Small intestine (tissue), 7 donors: Measurements from ENCODE around the gene HMCN1. TPM values are rescaled to one million over a fixed set of nuclear protein-coding genes. Genes with fewer than 3 reads are reported as not detected.

Experiments
- DNase-seq, 2 donors: peaks; one replicate each; pipeline versions ENCODE4 v3.0.0 to v3.0.0-alpha.2; 2013
- FAIRE-seq: peaks from 2 replicates; lab custom pipeline; 2012; peaks lifted over from hg19 to GRCh38; lab: Jason Lieb, UNC
- H3K27ac ChIP-seq, 3 donors: one replicate each; pipeline ENCODE4 v1.5.1; 2013; ENCODE audit warnings: low read length in 2 of 3, mild to moderate bottlenecking in 2 of 3, control low read depth in 1 of 3, inconsistent platforms in 1 of 3, low read depth in 1 of 3, moderate library complexity in 1 of 3
- H3K27me3 ChIP-seq, 3 donors: one replicate each; pipeline ENCODE4 v1.6.1; 2013; ENCODE audit warnings: low read length in 3 of 3, inconsistent platforms in 1 of 3; ENCODE audit not compliant: control insufficient read depth in 3 of 3, insufficient read depth in 3 of 3
- H3K36me3 ChIP-seq, 3 donors: one replicate each; pipeline ENCODE4 v1.6.1; 2013; ENCODE audit warnings: low read length in 3 of 3, inconsistent platforms in 1 of 3, low read depth in 1 of 3, mild to moderate bottlenecking in 1 of 3, moderate library complexity in 1 of 3; ENCODE audit not compliant: control insufficient read depth in 3 of 3, insufficient read depth in 2 of 3
- H3K4me1 ChIP-seq, 3 donors: one replicate each; pipeline ENCODE4 v1.6.1; 2013; ENCODE audit warnings: low read length in 2 of 3, inconsistent platforms in 1 of 3, low read depth in 1 of 3, mild to moderate bottlenecking in 1 of 3, moderate library complexity in 1 of 3; ENCODE audit not compliant: control insufficient read depth in 3 of 3, insufficient read depth in 2 of 3
- H3K4me3 ChIP-seq, 3 donors: one replicate each; pipeline ENCODE4 v1.5.1; 2013; ENCODE audit warnings: low read length in 3 of 3, control low read depth in 1 of 3, inconsistent platforms in 1 of 3, low read depth in 1 of 3, mild to moderate bottlenecking in 1 of 3, moderate library complexity in 1 of 3
- H3K9me3 ChIP-seq, 2 donors: one replicate each; pipeline ENCODE4 v1.6.1; 2013; ENCODE audit warnings: low read depth in 1 of 2, low read length in 1 of 2; ENCODE audit not compliant: control insufficient read depth in 2 of 2, insufficient read depth in 1 of 2
- WGBS, 3 donors: extraction: QIAGEN DNeasy Blood & Tissue Kit; methylation state at CpG; one replicate each; pipeline ENCODE4 v1.1.7; 2013; 5-methylcytosine and 5-hydroxymethylcytosine counted together
- polyA plus RNA-seq, 4 donors: library from polyadenylated mRNA; stranded (reverse) in 3 of 4; unstranded in 1 of 4; fragments of 200-250 nt in 3 of 4; fragments of 120-200 nt in 1 of 4; gene quantifications; one replicate each; pipeline versions ENCODE4 v1.2.1 to v1.2.3, GENCODE V29; 2013
- donor health status: healthy with polysubstance abuse.
- donor health status: control.
- donor health status: control.
- donor health status: Bipolar disorder and iron deficiency.
- donor health status: healthy.

HMCN1 gene
- polyA plus RNA-seq, 4 donors = under 0.01 to 1.9 (median 0.62) TPM

DNA sequence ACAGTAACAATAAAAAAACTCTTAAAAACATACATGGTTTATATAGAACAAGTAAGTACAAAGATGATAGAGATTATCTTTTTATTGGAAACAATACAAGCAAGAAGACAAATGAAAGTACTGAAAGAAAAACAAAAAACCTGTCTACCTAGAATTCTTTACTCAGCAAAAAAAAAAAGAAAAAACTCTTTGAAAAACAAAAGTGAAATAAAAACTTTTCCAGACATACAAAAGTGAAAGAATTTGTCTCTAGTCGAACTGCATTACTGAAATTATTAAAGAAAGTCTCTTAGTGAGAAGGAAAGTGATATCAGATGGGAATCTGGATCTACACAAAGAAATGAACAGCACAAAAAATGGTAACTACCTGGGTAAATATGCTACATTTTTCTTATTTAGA is 2.7 kb upstream of the HMCN1 start:
- no peak for FAIRE-seq
- Histone ChIP-seq H3K27me3 (peaks cover 0 to 24% (median 0%) of the 10 kb centered on the region in 3 donors), H3K27ac (no peak overlapping the region), H3K4me3 (no peak overlapping the region), H3K36me3 (no peaks in the 10 kb centered on the region), H3K4me1 (peaks cover 0 to 6% (median 0%) of the 10 kb centered on the region in 3 donors), H3K9me3 (no peaks in the 10 kb centered on the region)
- no peak for DNase-seq
- WGBS, 3 donors = 24 to 49% (median 48%) methylated on average over 1 of the region's 1 CpG

DNA sequence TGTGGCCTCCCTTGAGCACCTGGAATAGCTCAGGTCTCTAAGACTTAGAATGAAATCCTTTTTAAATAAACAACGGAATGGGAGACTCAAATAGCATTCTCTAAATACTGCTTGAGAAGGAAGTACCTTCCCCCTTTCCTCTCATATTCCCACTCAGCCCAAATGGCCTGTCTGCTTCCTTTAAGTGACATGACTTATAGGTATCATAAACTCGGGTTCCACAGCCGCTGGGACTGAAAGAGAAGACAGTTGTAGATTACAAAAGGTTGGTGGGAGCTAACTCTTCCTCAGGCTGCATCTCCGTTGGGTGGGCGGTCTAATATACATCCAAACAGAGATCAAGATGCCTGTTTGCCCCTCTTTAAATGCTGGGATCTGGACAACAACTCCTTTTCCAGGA is 1.2 kb upstream of the HMCN1 start:
- FAIRE-seq = no peak
- 59 to 77% (median 62%) methylated on average over 5 of the region's 5 CpGs for WGBS, 3 donors

DNA sequence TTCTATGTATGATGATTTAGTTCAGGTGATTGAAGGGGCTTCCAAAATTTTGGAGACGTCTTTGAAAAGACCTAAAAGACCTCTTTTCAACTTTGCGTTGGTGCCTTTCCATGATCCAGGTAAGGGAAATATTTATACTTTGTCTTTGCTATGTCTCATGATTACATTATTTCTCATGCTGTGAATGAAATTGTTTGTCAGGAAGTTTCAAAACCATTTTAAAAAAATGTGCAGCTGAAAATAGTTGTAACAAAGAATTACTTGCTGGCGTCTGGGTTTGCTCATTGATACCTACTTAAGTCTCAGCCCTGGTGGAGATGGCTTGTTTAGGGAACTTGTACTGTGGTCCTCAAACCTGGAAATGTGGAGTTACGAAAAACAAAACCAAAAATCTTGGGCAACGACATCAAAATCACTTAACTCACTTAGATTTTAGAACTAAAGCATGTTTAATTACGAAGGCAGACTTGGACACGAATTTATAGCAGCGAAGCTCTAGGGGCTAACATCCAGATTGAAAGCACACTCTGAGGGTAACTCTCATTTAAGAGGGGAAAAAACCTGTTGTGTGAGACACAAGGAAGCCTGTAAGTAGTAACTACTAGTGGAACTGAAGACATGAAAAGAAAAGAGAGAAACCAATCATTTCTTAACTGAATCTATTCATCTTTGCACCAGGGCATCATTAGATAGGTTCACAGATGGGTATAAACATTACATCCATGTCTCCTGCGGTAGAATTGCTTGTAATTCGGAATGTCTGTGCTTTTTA is 924 bp downstream of the HMCN1 start:
- DNase-seq = no peak
- peak overlapping the region in 1 of 3 donors; percentile 45 for H3K4me3 ChIP-seq
- no peak for FAIRE-seq
- peaks cover 0 to 28% (median 0%) of the 10 kb centered on the region in 3 donors for H3K27me3 ChIP-seq
- H3K27ac ChIP-seq = no peak overlapping the region
- no peaks in the 10 kb centered on the region for H3K36me3 ChIP-seq
- H3K9me3 ChIP-seq = no peaks in the 10 kb centered on the region
- 53 to 76% (median 70%) methylated on average over 10 of the region's 10 CpGs for WGBS, 3 donors
- peaks cover 0 to 6% (median 0%) of the 10 kb centered on the region in 3 donors for H3K4me1 ChIP-seq

More for the DNA sequence above, 1.2 kb upstream of the HMCN1 start:
- Histone ChIP-seq H3K27ac (no peak overlapping the region), H3K36me3 (no peaks in the 10 kb centered on the region), H3K4me1 (peaks cover 0 to 6% (median 0%) of the 10 kb centered on the region in 3 donors), H3K4me3 (no peak overlapping the region), H3K9me3 (no peaks in the 10 kb centered on the region), H3K27me3 (peaks cover 0 to 28% (median 0%) of the 10 kb centered on the region in 3 donors)
- DNase-seq = no peak

DNA sequence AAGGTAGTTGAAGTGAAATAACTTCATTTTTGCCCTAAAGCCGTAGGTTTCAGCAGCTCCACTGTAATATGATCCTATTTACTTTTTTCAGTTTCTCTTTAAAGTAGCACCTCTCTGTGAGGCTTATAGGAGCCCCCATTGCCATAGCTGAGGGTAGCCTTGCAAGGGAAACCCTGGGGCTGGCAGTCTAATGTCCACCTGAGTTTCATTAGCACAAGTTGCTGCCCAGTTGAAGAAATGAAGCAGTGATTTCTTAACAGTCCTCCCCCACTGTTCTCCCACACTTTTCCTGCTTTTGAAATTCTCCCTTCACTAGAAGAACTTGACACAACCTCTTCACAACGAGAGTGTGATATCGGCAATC is 1.5 kb downstream of the HMCN1 start:
- Histone ChIP-seq H3K9me3 (no peaks in the 10 kb centered on the region), H3K4me1 (peaks cover 0 to 6% (median 0%) of the 10 kb centered on the region in 3 donors), H3K27ac (no peak overlapping the region), H3K4me3 (no peak overlapping the region), H3K27me3 (peaks cover 0 to 28% (median 0%) of the 10 kb centered on the region in 3 donors), H3K36me3 (no peaks in the 10 kb centered on the region)
- FAIRE-seq (no peak), DNase-seq (no peak)
- 59 to 64% (median 62%) methylated on average over 3 of the region's 3 CpGs for WGBS, 3 donors

DNA sequence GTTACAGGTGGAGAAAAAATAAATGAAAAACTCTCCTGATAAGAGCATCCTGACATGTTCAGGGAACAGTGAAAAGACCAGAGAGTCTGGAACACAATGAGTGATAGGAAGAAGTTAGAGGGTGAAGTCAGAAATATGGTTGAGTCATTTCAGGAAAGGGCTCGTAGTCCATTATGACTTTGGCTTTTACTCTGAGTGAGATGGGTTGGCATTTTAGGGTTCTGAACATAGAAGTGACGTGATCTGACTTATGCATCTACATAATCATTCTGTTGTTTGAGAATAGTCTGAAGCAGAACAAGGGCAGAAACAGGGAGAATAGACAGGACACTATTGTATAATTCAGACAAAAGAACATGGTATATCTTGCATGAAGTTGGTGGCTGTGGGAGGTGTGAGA is 5.8 kb downstream of the HMCN1 start:
- H3K36me3 ChIP-seq = no peaks in the 10 kb centered on the region
- no peak overlapping the region for H3K4me3 ChIP-seq
- no peak for FAIRE-seq
- 68 to 88% (median 71%) methylated on average over 2 of the region's 2 CpGs for WGBS, 3 donors
- H3K27me3 ChIP-seq = peaks cover 0 to 13% (median 0%) of the 10 kb centered on the region in 3 donors
- no peaks in the 10 kb centered on the region for H3K4me1 ChIP-seq
- H3K9me3 ChIP-seq = no peaks in the 10 kb centered on the region
- no peak for DNase-seq
- no peak overlapping the region for H3K27ac ChIP-seq

DNA sequence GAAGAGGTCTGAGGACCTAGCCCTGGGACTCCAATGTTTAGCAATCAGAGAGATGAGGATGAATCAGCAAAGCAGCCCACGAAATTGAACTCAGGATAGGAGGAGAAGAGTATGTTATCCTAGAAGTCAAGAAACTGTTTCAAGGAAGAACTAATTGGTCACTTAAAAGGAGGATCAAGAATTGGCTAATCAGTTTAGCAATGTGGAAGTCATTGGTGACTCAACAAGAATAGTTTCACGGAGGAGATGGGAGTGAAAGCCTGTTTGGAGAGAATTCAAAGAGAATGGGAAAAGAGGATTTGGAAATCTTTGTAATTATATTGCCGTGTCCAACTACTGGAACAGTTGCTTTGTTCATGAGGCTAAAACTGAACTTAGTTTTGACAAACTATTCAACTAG is 7.4 kb downstream of the HMCN1 start:
- no peak for DNase-seq

DNA sequence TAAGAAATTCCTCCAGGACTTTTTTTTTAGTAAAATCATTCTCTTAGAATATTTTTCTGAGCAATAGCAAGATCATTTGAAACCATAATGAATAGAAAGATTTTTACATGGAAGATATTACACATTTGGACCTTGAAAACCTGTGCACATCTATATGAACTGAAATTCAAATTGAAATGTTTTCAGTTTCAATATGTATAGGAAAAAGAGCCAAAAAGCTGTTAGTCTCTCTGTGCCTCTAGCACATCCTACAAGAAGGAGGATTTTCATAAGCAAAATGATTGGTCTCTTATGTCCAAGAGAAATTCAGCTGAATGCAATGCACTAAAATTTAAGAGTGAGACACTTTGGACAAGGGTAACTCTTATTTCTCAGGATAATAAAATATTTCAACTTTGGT is 8.2 kb downstream of the HMCN1 start:
- DNase-seq (no peak), FAIRE-seq (no peak)
- Histone ChIP-seq H3K9me3 (no peaks in the 10 kb centered on the region), H3K27me3 (no peaks in the 10 kb centered on the region), H3K27ac (no peak overlapping the region), H3K4me3 (no peak overlapping the region), H3K36me3 (no peaks in the 10 kb centered on the region), H3K4me1 (no peaks in the 10 kb centered on the region)

More for the DNA sequence above, 7.4 kb downstream of the HMCN1 start:
- Histone ChIP-seq H3K4me3 (no peak overlapping the region), H3K4me1 (no peaks in the 10 kb centered on the region), H3K9me3 (no peaks in the 10 kb centered on the region), H3K27ac (no peak overlapping the region), H3K36me3 (no peaks in the 10 kb centered on the region), H3K27me3 (peaks cover 0 to 4% (median 0%) of the 10 kb centered on the region in 3 donors)
- 69 to 81% (median 72%) methylated on average over 3 of the region's 3 CpGs for WGBS, 3 donors
- no peak for FAIRE-seq

DNA sequence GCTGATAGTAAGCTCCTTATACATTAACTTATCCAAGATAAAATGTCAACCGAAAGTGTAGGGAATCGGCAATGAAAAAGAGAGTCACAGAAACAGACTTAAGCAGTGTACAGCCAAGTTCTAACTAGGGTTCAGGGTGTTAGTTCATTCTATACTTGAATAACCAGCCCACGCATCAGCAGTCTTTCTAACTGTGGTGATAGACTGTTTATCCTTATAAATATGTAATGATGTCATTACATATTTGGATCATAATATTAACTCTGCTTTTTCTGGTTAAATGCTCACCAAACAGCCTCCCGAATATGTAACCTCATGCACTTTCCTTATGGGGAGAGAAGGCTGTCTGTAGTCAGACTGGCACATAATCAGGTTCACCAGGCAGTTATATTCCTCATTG is 11.0 kb downstream of the HMCN1 start:
- peaks cover 0 to 4% (median 0%) of the 10 kb centered on the region in 3 donors for H3K27me3 ChIP-seq
- DNase-seq = no peak
- H3K4me3 ChIP-seq = no peak overlapping the region
- 69 to 86% (median 79%) methylated on average over 4 of the region's 4 CpGs for WGBS, 3 donors
- H3K27ac ChIP-seq = no peak overlapping the region
- FAIRE-seq = no peak
- H3K36me3 ChIP-seq = no peaks in the 10 kb centered on the region
- no peaks in the 10 kb centered on the region for H3K9me3 ChIP-seq
- no peaks in the 10 kb centered on the region for H3K4me1 ChIP-seq
